Testis (tissue), 3 donors: ENCODE results near the gene ING5. TPM values are rescaled to one million over a fixed set of nuclear protein-coding genes. Genes with fewer than 3 reads are reported as not detected.

ENCODE experiments used
- DNase-seq: peaks from one replicate; pipeline ENCODE4 v3.0.0-alpha.2; 2019
- H3K27ac ChIP-seq, 2 donors: fragments of 200-600 bp; sonication (generic); one replicate each; pipeline ENCODE4 v1.5.1; 2019
- H3K27me3 ChIP-seq: fragments of 200-600 bp; sonication (generic); one replicate; pipeline ENCODE4 v1.5.1; 2019
- H3K36me3 ChIP-seq: fragments of 200-600 bp; sonication (generic); one replicate; pipeline ENCODE4 v1.5.1; 2017; ENCODE audit warnings: low read depth; ENCODE audit errors: missing control alignments
- H3K4me1 ChIP-seq: fragments of 200-600 bp; sonication (generic); one replicate; pipeline ENCODE4 v1.5.1; 2019
- H3K4me3 ChIP-seq, 2 donors: fragments of 200-600 bp; sonication (generic); one replicate each; pipeline ENCODE4 v1.5.1; 2017 to 2019
- H3K9me3 ChIP-seq: fragments of 200-600 bp; sonication (generic); one replicate; pipeline ENCODE4 v1.5.1; 2017
- CTCF ChIP-seq, 3 experiments: fragments of 450-650 bp in 2 of 3; fragments of 200-600 bp in 1 of 3; sonication (generic) in 1 of 3; IDR thresholded peaks; one replicate each; pipeline ENCODE4 v1.5.1; 2016 to 2019; ENCODE audit warnings: antibody characterized with exemption in 3 of 3, mild to moderate bottlenecking in 2 of 3, moderate library complexity in 1 of 3
- POLR2A ChIP-seq: fragments of 450-650 bp; IDR thresholded peaks from one replicate; pipeline ENCODE4 v1.6.1; 2017; ENCODE audit warnings: antibody characterized with exemption, mild to moderate bottlenecking, moderate library complexity
- WGBS, 2 donors: methylation state at CpG; one replicate each; pipeline ENCODE4 v1.1.5; 2018; 5-methylcytosine and 5-hydroxymethylcytosine counted together
- intact Hi-C: fragments of 100-400 bp; cut with DNase I; formaldehyde crosslinking; loops from one replicate; pipeline ENCODE4 v1.15.1; 2023; ENCODE audit warnings: low total_unique reads
- polyA plus RNA-seq: library from polyadenylated mRNA; stranded (reverse); fragments of 350-450 nt; fragmentation: Illumina TruSeq; extraction: RNeasy Lipid Tissue Mini Kit (QIAGEN cat#74804); gene quantifications from one replicate; pipeline ENCODE4 v1.2.3, GENCODE V29; 2014; ENCODE audit warnings: low read depth, low replicate concordance; ENCODE audit not compliant: insufficient read depth
- total RNA-seq, 2 donors: library from RNA; depleted of rRNA; stranded (reverse); fragments of >200 nt; gene quantifications; one replicate each; pipeline ENCODE4 v1.2.3, GENCODE V29; 2016

Gene ING5
- total and polyA plus RNA-seq, 3 donors from 2014 or later, result 21.5 to 56.9 (median 44.5) TPM

DNA sequence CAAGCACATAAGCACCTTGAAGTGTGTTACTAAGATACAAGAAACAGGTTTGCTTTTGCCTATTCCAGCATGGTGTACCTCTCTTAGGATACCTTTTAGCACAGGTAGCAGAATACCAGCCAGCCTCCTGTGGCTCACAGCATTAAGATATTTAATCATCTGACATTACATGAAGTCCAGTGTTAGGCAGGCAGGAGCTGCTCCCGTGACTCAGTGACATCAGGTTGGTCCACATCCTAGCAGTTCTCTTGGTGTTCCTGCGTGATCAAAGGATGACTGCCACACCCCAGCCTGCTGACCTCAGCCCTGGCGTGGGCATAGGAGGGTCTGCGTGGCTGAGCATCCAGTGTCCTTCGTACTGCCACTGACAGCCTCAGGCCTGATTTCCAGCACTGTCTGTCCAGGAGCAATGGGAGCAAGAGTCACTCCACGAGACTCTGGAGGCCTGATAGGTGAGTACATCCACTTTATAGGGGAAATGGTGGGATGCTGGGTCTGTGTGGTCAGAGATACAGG, 11.6 kb upstream of the ING5 start:
- TF ChIP-seq POLR2A (no peak), CTCF (IDR thresholded peaks at IDR 0.05) (no peak)
- Histone ChIP-seq H3K9me3 (no peaks in the 10 kb centered on the region), H3K4me1 (peaks cover 20% of the 10 kb centered on the region), H3K27ac (no peak overlapping the region), H3K4me3 (no peak overlapping the region), H3K27me3 (no peaks in the 10 kb centered on the region), H3K36me3 (no peaks in the 10 kb centered on the region)
- DNase-seq, result no peak
- intact Hi-C loops, result no loop called here
- WGBS, 2 donors, result 85 to 96% methylated on average over 6 of the region's 6 CpGs

- Histone ChIP-seq H3K9me3 (no peaks in the 10 kb centered on the region), H3K27me3 (no peaks in the 10 kb centered on the region), H3K4me1 (peaks cover 15% of the 10 kb centered on the region), H3K4me3 (no peak overlapping the region), H3K27ac (no peak overlapping the region), H3K36me3 (no peaks in the 10 kb centered on the region)
- intact Hi-C loops, result no loop called here
- no peak for TF ChIP-seq CTCF (IDR thresholded peaks at IDR 0.05)
- no peak for TF ChIP-seq POLR2A
- 91 to 96% methylated on average over 6 of the region's 6 CpGs for WGBS, 2 donors
- no peak for DNase-seq
These were observed 9.4 kb upstream of the ING5 start for GRCh38 chr2:241692448-241692847.

DNA sequence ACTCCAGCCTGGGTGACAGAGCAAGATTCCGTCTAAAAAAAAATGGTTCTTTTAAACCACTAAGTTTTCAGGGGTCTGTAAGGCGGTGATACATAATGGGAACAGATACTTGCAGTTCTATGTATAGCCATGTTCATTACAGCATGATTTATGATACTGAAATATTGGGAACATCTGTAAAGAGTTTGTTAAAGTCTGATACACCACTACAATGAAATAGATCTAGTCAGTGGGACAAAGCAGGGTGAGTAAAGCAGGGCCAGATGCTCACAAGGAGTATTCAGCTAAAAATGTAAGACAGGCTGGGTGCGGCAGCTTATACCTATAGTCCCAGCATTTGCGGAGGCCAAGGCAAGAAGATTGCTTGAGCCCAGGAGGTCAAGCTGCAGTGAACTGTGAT, 6.2 kb upstream of the ING5 start:
- Histone ChIP-seq H3K4me1 (no peaks in the 10 kb centered on the region), H3K27me3 (no peaks in the 10 kb centered on the region), H3K9me3 (no peaks in the 10 kb centered on the region), H3K27ac (no peak overlapping the region), H3K4me3 (no peak overlapping the region), H3K36me3 (no peaks in the 10 kb centered on the region)
- WGBS, 2 donors, result 88 to 95% methylated on average over 4 of the region's 4 CpGs
- TF ChIP-seq CTCF (IDR thresholded peaks at IDR 0.05) (no peak), POLR2A (no peak)
- no peak for DNase-seq
- intact Hi-C loops, result no loop called here

DNA sequence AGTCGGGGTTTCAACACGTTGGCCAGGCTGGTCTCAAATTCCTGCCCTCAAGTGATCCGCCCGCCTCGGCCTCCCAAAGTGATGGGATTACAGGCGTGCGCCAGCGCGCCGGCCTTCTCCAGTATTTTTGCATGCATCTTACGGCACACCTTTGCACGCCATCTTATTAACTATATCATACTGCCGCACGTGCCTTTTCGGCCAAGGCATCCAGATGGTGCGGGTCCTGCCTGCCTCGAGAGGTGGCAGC, 765 bp upstream of the ING5 start:
- intact Hi-C loops, result no loop called here
- no peaks in the 10 kb centered on the region for H3K9me3 ChIP-seq
- TF ChIP-seq CTCF (IDR thresholded peaks at IDR 0.05) (peak in 1 of 3 experiments; percentile 24), POLR2A (no peak)
- H3K27me3 ChIP-seq, result no peaks in the 10 kb centered on the region
- peak overlapping the region; percentile 63 to 89 for H3K27ac ChIP-seq
- DNase-seq, result no peak
- peaks cover 6% of the 10 kb centered on the region for H3K4me1 ChIP-seq
- 7 to 8% methylated on average over 13 to 17 of the region's 17 CpGs for WGBS, 2 donors
- peak overlapping the region; percentile 80 to 84 for H3K4me3 ChIP-seq
- H3K36me3 ChIP-seq, result no peaks in the 10 kb centered on the region
